ENCODE results near the gene TRIM64.
"Not testable (repeated sequence)": the region's sequence is repeated elsewhere in the genome, so short reads cannot be mapped to it uniquely, and the experiment has no call there.

TRIM64 gene, protein sequence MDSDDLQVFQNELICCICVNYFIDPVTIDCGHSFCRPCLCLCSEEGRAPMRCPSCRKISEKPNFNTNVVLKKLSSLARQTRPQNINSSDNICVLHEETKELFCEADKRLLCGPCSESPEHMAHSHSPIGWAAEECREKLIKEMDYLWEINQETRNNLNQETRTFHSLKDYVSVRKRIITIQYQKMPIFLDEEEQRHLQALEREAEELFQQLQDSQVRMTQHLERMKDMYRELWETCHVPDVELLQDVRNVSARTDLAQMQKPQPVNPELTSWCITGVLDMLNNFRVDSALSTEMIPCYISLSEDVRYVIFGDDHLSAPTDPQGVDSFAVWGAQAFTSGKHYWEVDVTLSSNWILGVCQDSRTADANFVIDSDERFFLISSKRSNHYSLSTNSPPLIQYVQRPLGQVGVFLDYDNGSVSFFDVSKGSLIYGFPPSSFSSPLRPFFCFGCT

DNA sequence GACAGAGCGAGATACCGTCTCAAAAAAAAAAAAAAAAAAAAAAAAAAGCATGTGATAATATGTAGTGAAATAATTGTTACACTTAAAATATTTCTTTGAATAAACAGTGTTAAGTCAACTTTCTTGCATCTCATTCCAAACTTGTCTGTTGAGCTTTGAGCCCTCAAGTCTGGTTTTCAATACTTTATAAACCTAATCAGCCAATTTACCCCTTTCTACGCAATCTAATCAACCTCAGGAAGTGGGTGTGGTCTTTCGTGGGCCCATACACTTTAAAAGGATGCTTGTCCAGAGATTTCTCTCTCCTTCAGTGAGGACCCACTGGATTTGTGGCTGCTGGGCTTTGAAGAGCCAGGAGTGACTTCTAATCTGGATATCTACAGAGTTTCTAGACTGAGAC lies at the start of gene TRIM64:
TRIM64 (plus strand) TSS at position 301 of the 400 bp plus-strand sequence. CDS start 2,467 bp downstream, outside the sequence.
- DNase-seq, result not testable (repeated sequence)

DNA sequence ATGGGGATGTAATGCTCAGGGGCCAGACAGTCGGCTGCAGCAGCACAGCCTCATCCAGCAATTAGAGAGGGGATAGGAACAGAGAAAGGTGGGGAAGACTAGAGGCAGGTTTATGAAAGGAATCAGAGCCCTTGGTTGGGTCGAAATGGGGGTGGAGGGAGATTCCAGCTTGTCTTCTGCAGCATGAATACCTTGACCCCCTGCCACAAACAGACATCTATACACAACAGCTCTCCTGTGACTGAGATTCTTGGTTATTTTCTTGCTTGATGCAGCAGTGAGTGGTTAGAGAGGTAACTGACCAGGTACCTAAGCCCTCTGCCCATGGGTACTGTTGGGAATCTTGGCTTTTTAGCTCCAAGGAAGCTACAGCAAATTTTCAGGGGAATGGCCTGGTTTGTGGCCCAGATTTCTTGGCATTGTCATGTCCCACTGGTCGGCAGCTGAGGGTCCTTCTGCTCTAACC lies 43.6 kb upstream of the TRIM64 start, which contains the start of gene TRIM49D1:
TRIM49D1 (minus strand) TSS at position 51 of the 466 bp plus-strand sequence. CDS start 4,535 bp downstream, outside the sequence.
- no peak for DNase-seq

DNA sequence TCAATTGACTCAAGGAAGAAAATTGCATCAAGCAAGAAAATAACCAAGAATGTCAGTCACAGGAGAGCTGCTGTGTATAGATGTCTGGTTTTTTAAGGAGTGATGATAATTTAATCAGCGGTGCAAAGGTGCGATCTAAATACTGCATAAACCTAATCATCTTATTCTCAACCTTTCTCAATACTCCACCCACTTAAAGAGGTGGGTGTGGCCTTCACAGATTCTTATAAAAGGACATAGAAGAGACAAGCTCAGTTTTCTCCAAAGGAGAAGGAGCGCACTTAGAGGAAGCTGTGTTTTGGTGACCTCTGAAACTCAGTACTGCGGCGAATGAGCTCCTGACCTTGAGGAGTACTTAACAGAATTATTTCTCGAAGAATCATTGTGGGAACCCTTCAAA lies 42.1 kb upstream of the TRIM64 start, which contains the start of gene TRIM49D2:
TRIM49D2 (plus strand) TSS at position 301 of the 400 bp plus-strand sequence. CDS start 2,698 bp downstream, outside the sequence.
- DNase-seq, result not testable (repeated sequence)

DNA sequence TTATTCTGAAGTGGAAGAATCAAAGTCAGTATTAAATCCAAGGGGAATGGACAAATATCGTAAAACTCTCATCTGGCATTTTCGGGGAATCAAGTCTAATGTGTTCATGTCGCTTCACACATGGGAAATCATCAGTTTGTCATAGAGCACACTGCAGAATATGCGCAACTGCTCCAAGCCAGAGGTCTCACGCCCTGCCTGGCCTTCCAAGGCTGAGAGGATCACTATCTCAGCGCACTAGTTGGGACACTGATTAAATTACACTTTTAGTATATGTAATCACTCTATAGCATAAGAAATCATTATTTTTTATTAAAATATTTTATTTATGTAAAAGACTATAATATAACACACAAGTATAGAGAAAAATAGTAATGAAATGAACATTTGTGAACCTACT lies 5.0 kb upstream of the TRIM64 start:
- DNase-seq, result not testable (repeated sequence)

Data from NCI-H1436 (cell line).